Spinal cord (tissue), 10 donors: ENCODE results near the gene RTN4RL1. TPM values are rescaled to one million over a fixed set of nuclear protein-coding genes. Genes with fewer than 3 reads are reported as not detected.

ENCODE experiments used
- DNase-seq, 6 donors: peaks; one replicate each; pipeline versions ENCODE4 v3.0.0 to v3.0.0-alpha.2; 2013 to 2015; ENCODE audit warnings: low spot score in 6 of 6, low read depth in 4 of 6
- H3K27ac ChIP-seq: one replicate; pipeline ENCODE4 v1.5.1; 2013; ENCODE audit warnings: low read depth, low read length, control low read depth
- H3K27me3 ChIP-seq: one replicate; pipeline ENCODE4 v1.6.1; 2013; ENCODE audit warnings: low read length; ENCODE audit not compliant: control insufficient read depth, insufficient read depth
- H3K36me3 ChIP-seq: one replicate; pipeline ENCODE4 v1.6.1; 2013; ENCODE audit warnings: low read length; ENCODE audit not compliant: control insufficient read depth, insufficient read depth
- H3K4me1 ChIP-seq: one replicate; pipeline ENCODE4 v1.6.1; 2013; ENCODE audit warnings: low read length; ENCODE audit not compliant: control insufficient read depth, insufficient read depth
- H3K4me3 ChIP-seq: one replicate; pipeline ENCODE4 v1.5.1; 2013; ENCODE audit warnings: low read depth, low read length, control low read depth
- H3K9me3 ChIP-seq: one replicate; pipeline ENCODE4 v1.6.1; 2013; ENCODE audit warnings: low read length; ENCODE audit not compliant: control insufficient read depth, insufficient read depth
- WGBS: methylation state at CpG from one replicate; pipeline ENCODE4 v1.1.5; 2013; ENCODE audit warnings: missing lambda C conversion rate; ENCODE audit not compliant: insufficient coverage; 5-methylcytosine and 5-hydroxymethylcytosine counted together
- polyA plus RNA-seq, 2 donors: library from polyadenylated mRNA; unstranded; fragments of 120-200 nt; gene quantifications; one replicate each; pipeline ENCODE4 v1.2.1, GENCODE V29; 2013; ENCODE audit not compliant: insufficient read length in 2 of 2
- total RNA-seq, 2 donors: library from RNA; depleted of rRNA in 1 of 2; stranded (reverse); fragments of 120-200 nt in 1 of 2; fragments of >200 nt in 1 of 2; gene quantifications; one replicate each; pipeline versions ENCODE4 v1.2.3 to v1.2.4, GENCODE V29; 2013 to 2014
- donor health status: healthy.

RTN4RL1 gene
- total and polyA plus RNA-seq, 4 donors: 5.6 to 11.6 (median 9.7) TPM

- no peak for DNase-seq
- Histone ChIP-seq H3K36me3 (no peaks in the 10 kb centered on the region), H3K27me3 (peaks cover 19% of the 10 kb centered on the region), H3K27ac (no peak overlapping the region), H3K9me3 (no peaks in the 10 kb centered on the region), H3K4me1 (peaks cover 40% of the 10 kb centered on the region), H3K4me3 (no peak overlapping the region)
- 55% methylated on average over 16 of the region's 17 CpGs for WGBS
These were observed 117.9 kb downstream of the RTN4RL1 start for GRCh38 chr17:1907216-1907631.

GRCh38 chr17:1906662-1907101 is 118.5 kb downstream of the RTN4RL1 start:
- peak in 2 of 6 donors; percentile 67 to 90 for DNase-seq
- no peak overlapping the region for H3K4me3 ChIP-seq

GRCh38 chr17:1905190-1905913 is 119.8 kb downstream of the RTN4RL1 start:
- Histone ChIP-seq H3K27me3 (peaks cover 19% of the 10 kb centered on the region), H3K4me1 (peaks cover 40% of the 10 kb centered on the region), H3K27ac (no peak overlapping the region), H3K36me3 (no peaks in the 10 kb centered on the region), H3K9me3 (no peaks in the 10 kb centered on the region), H3K4me3 (no peak overlapping the region)
- peak in 2 of 6 donors; percentile 73 to 85 for DNase-seq
- WGBS: 6% methylated on average over 20 of the region's 25 CpGs

More at GRCh38 chr17:1906662-1907101, 118.5 kb downstream of the RTN4RL1 start:
- 51% methylated on average over 4 of the region's 8 CpGs for WGBS
- H3K9me3 ChIP-seq: no peaks in the 10 kb centered on the region
- H3K27me3 ChIP-seq: peaks cover 19% of the 10 kb centered on the region
- H3K4me1 ChIP-seq: peaks cover 40% of the 10 kb centered on the region
- H3K36me3 ChIP-seq: no peaks in the 10 kb centered on the region
- no peak overlapping the region for H3K27ac ChIP-seq

- 43% methylated on average over 4 of the region's 17 CpGs for WGBS
- Histone ChIP-seq H3K36me3 (no peaks in the 10 kb centered on the region), H3K27me3 (peaks cover 19% of the 10 kb centered on the region), H3K4me3 (no peak overlapping the region), H3K9me3 (no peaks in the 10 kb centered on the region), H3K27ac (no peak overlapping the region), H3K4me1 (peaks cover 40% of the 10 kb centered on the region)
- DNase-seq: peak in 1 of 6 donors; percentile 71
These were observed 120.6 kb downstream of the RTN4RL1 start for GRCh38 chr17:1904273-1905182.

- Histone ChIP-seq H3K9me3 (no peaks in the 10 kb centered on the region), H3K27me3 (peaks cover 3% of the 10 kb centered on the region), H3K4me3 (no peak overlapping the region), H3K27ac (no peak overlapping the region), H3K4me1 (peaks cover 3% of the 10 kb centered on the region), H3K36me3 (peaks cover 25% of the 10 kb centered on the region)
- WGBS: 100% methylated on average over 1 of the region's 8 CpGs
- peak in 1 of 6 donors; percentile 16 for DNase-seq
These were observed 125.6 kb downstream of the RTN4RL1 start for GRCh38 chr17:1899403-1900000.

GRCh38 chr17:1898872-1899271 is 126.3 kb downstream of the RTN4RL1 start:
- Histone ChIP-seq H3K27ac (no peak overlapping the region), H3K4me1 (no peaks in the 10 kb centered on the region), H3K36me3 (peaks cover 29% of the 10 kb centered on the region), H3K27me3 (no peaks in the 10 kb centered on the region), H3K9me3 (no peaks in the 10 kb centered on the region), H3K4me3 (no peak overlapping the region)
- WGBS: 95% methylated on average over 11 of the region's 12 CpGs
- DNase-seq: no peak

GRCh38 chr17:1898332-1898731 is 126.8 kb downstream of the RTN4RL1 start:
- H3K27me3 ChIP-seq: no peaks in the 10 kb centered on the region
- H3K4me3 ChIP-seq: no peak overlapping the region
- H3K36me3 ChIP-seq: peaks cover 31% of the 10 kb centered on the region
- no peak for DNase-seq
- no peaks in the 10 kb centered on the region for H3K9me3 ChIP-seq
- H3K4me1 ChIP-seq: no peaks in the 10 kb centered on the region
- H3K27ac ChIP-seq: no peak overlapping the region
- WGBS: 87% methylated on average over 8 of the region's 17 CpGs

GRCh38 chr17:1897105-1897656 is 128.0 kb downstream of the RTN4RL1 start:
- no peak overlapping the region for H3K4me3 ChIP-seq
- H3K9me3 ChIP-seq: no peaks in the 10 kb centered on the region
- H3K27me3 ChIP-seq: no peaks in the 10 kb centered on the region
- H3K27ac ChIP-seq: no peak overlapping the region
- WGBS: 95% methylated on average over 3 of the region's 18 CpGs
- H3K4me1 ChIP-seq: no peaks in the 10 kb centered on the region
- peaks cover 31% of the 10 kb centered on the region for H3K36me3 ChIP-seq
- DNase-seq: no peak
